Measurements from ENCODE around the gene NOC4L.

The NOC4L gene

DNA sequence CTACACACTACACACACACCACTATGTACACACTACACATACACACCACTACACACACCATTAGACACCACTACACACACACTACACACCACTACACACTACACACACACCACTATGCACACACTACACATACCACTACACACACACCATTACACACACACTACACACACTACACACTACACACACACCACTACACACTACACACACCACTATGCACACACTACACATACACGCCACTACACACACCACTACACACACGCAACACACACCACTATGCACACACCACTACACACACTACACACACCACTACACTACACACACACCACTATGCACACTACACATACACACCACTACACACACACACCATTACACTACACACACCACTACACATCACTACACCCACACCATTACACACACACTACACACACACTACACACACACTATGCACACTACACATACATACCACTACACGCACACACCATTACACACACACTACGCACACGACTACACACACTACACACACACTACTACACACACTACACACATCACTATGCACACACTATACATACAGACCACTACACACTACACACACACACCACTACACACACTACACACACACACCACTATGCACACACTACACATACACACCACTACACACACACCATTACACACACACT, 13.6 kb downstream of the NOC4L start:
- DNase-seq = no peak

DNA sequence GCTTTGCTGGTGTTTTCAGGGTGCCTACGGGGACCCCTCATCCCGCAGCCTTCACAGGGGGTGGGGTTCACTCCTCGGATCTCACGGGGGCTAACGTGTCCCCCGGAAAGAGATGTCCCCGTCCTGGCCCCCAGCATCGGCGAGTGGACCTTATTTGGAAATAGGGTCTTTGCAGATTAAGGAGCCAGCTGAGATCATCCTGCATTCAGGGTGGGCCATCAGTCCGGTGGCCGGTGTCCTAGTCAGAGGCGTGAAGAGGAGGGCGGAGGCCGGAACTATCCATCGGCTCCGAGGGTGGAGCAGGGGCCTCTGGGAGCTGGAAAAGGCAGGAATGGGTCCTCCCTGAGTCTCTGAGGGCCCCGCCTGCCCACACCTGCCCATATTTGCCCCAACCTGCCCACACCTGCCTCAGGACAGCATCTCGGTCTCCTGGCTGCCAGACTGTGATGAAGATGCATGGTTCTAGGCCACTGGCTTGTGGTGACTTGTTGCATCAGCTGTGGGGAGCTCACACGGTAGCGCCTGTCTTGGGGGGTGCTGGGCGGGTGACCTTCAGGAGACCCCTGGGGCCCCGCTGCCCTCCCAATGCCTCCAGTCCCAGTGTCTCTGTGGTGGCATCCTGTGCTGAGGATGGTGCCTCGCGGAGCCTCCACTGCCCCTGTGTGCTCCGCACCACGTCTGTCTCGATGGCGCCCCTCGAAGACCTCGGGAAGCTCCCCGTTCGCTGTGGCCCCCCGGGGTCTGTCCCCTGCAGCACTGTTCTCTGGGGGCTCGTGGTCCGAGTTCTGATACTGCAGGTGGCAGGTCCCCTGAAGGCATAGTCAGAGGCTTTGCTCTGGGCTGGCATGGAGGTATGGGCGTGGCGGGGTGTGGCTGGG, 14.7 kb downstream of the NOC4L start:
- DNase-seq = peak in 1 of 5 donors; percentile 5

- peak in 1 of 5 donors; percentile 4 for DNase-seq
Observed at GRCh38 chr12:132159555-132160003, 15.3 kb downstream of the NOC4L start.

DNA sequence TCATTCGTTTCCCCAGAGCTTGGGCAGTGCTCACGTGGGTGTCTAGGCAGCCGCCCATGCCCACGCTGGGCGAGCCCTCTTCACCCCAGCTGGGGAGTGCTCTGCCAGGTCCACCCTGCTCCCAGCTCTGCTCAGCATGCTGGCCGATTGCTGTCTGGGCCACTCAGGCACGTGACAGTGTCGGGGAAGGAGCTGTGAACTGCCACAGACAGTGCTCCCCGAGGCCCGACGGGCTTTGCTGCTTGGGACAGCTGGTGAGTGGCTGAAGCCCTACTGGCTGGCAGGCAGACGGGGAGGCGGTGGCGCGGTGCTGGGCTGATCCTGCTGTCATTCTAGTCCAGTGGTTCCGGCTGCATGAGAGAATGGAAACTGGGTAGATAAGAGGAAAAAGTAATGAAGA, 15.8 kb downstream of the NOC4L start:
- peak in 1 of 5 donors; percentile 6 for DNase-seq

GRCh38 chr12:132160601-132161035, 16.4 kb downstream of the NOC4L start:
- DNase-seq = no peak

DNA sequence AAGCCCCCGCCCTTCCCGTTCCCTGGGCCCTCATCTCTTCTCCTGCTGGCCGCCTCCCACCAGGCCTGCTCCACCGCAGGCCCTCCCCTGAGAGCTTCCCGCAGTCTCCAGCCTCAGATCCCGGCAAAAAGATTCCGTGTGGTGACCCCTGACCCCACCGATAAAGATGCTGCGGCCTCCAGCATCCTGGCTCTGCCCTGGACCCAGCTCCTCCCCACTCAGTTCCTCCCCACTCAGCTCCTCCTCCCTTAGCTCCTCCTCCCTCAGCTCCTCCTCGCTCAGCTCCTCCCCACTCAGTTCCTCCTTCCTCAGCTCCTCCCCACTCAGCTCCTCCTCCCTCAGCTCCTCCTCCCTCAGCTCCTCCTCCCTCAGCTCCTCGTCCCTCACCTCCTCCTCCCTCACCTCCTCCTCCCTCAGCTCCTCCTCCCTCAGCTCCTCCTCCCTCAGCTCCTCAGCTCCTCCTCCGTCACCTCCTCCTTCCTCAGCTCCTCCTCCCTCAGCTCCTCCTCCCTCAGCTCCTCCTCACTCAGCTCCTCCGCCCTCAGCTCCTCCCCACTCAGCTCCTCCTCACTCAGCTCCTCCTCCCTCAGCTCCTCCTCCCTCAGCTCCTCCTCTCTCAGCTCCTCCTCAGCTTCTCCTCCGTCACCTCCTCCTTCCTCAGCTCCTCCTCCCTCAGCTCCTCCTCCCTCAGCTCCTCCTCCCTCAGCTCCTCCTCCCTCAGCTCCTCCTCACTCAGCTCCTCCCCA, 17.0 kb downstream of the NOC4L start:
- DNase-seq = no peak

DNA sequence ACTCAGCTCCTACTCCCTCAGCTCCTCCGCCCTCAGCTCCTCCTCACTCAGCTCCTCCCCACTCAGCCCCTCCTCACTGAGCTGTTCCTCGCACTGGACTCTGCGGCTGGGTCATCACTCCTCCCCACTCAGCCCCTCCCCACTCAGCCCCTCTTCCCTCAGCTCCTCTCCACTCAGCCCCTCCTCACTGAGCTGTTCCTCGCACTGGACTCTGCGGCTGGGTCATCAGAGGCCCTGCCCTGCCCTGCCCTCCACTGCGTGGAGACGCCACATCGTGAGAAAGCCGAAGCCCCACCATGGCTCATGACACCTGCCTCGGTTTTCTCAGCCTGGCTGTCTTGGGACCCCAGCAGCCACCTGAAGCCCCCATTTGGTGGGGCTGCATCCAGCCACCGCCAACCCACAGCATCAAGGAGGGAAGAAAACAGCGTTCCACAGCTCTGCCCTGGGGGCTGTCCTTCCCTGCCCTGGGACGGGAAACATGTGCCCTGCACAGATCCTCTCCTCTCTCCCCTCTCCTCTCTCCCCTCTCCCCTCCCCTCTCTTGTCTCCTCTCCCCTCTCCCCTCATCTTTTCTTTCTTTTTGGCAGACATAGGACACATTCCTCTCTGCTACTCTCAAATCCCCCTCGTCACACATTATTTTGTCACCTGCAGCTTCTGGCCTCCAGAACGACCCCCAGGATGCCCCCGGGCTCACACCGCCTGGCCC, 17.7 kb downstream of the NOC4L start:
- no peak for DNase-seq

DNA sequence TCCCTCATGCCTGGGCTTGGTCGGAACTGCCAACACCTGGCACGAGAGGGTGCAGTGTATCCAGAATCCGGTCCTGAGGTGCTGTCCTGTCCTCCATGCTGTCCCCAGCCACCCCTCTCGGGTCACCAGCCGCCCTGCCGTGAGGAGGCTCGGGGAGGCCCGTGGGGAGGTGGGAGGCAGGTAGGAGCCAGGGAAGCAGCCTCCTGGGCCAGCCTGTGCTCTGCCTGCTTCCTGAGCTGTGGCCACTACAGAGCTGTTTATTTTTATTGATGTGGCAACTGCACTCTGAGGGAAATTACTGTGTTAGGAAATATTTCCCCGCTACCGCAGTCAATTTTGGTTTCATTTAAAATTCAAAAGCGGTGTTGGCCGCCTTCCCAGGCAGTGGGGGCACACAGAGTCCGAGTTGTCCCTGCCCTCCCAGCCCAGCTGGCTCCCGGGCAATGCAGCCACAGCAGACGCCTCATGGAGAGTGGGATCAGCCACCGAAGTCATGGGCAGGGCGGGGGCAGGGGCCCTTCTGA, 18.3 kb downstream of the NOC4L start:
- peak in 1 of 5 donors; percentile 8 for DNase-seq

- peak in 2 of 5 donors; percentile 1 to 5 for DNase-seq
Observed at GRCh38 chr12:132163041-132163910, 19.0 kb downstream of the NOC4L start.

GRCh38 chr12:132163911-132164288, 19.6 kb downstream of the NOC4L start:
- no peak for DNase-seq

GRCh38 chr12:132164426-132164825, 20.2 kb downstream of the NOC4L start:
- DNase-seq = no peak

GRCh38 chr12:132165584-132165983, 21.3 kb downstream of the NOC4L start:
- no peak for DNase-seq

DNA sequence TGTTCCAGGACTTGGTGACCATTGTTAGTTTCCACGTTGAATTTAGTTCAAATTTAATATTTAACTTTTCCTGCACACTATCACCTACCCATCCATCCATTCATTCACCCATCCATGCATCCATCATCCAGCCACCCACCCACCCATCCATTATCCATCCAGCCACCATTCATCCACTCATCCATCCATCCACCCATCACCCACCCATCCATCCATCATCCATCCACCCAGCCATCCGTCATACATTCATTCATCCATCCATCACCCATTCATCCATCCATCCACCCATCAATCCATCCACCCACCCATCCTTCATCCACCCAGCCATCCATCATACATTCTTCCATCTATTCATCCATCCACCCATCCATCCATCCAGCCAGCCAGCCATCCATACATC, 21.8 kb downstream of the NOC4L start:
- no peak for DNase-seq

DNA sequence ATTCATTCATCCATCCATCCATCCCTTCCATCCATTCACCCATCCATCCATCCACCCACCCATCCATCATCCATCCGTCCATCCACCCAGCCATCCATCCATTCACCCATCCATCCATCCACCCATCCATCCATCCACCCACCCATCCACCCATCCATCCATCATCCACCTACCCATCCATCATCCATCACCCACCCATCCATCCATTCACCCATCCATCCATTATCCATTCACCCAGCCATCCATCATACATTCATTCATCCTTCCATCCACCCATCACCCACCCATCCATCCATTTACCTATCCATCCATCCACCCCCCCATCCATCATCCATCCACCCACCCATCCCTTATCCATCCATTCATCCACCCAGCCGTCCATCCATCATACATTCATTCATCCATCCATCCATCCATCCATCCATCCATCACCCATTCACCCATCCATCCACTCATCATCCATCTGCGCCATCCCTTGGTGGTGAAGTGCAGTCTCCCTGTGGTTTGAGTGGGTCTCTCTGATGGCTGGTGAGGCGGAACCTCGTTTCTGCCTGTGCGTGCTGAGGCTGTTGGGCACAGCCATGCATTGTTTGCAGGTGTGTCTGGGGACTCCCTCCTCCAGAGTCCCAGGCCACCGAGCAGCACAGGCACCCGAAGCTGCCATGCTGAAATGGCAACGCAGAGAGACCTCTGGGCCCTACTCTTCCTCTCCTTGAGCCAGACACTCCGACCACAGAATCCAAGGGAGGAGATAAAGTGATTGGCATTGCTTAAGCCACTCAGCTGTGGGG, 22.7 kb downstream of the NOC4L start:
- no peak for DNase-seq

DNA sequence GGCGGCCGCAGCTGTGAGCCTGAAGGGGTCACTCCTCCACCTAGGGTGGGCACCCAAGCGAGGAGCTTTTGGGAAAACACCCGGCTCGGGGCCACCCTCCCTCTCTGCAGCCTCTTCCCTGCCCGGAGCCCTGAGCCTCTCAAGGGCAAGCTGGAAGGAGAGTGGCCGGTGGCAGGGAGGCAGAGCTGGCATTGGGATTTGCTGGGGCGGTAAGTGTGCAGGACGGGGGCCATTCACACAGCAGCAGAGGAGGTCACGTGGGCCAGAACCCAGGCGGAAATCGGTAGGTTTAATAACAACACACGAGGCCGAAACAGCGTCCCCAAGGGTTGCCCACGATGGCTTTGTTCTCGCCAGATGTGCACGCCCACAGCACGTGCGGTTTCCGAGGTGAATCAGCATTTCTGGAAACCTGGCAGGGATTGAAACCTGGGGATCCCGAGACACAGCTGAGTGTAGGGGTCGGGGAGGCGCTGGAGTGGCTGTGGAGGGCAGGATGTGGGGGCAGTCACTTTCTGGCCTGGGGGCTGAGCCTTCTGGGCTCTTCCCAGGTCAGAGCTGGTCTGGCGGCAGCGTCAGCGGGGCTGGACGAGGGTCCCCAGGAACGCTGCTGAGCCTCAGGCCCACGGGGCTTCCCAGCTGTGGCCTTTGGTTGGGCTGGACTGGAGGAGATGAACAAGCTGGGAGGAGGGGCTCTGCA, 23.5 kb downstream of the NOC4L start:
- DNase-seq = peak in 2 of 5 donors; percentile 1 to 5

DNA sequence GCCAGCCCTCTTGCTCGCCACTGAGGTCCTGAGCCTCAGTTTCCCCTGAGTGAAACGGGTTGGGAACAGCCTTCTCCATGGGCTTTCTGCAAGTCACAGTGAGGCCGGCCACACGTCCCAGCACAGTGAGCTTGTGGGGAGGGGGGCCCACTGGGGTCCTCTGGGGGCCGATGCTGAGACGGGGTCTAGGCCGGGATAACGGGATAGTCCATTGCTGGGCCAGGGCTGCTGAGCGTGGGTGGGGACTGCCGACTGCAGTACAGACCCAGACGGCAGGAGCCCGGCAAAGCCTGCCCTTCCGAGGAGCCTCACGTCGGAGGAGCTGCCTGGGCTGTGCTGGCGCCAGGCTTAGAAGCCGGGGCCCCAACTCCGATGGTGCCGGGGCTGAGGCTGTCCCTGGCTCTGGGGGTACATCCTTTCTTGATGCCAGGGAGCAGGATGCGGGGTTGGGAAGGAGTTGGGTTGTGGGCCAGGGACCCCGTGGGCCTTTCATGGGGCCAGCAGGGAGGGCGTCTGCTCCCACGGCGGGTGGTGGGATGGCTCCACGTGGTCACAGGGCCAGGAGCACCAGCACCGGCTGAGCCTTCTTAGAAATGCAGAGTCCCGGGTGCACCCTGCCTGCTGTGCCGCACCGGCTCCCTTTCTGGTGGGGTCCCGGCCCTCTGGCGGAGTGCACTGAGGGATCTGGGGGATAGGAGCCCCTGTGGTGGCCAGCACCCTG, 24.2 kb downstream of the NOC4L start:
- DNase-seq = peak in 2 of 5 donors; percentile 0 to 5

GRCh38 chr12:132169376-132169775, 25.1 kb downstream of the NOC4L start:
- DNase-seq = peak in 1 of 5 donors; percentile 4

DNA sequence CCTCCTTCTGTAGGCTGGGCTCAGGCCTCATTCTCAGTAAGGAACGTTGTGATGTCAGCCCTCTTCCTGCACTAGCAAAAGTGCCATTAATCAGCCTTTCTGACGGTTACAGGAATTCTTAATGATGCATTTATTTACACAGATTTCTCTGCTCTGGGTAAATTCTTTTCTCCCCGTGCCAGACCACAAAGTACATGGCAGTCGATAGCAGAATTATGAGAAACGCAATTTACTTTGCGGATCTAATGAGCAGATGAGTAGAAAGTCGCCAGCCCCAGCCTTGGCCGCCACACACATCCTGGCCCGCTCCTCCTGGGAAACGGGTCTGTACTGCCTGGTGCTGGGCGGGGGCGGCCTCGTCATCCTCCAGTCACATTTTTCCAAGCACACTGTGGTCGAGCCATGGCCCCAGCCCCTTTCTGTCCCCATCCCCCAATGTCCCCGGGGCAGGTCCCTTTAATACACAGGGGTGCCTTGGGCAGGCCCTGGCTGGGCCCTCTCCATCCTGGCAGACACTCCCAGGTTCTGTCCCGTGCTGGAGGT, 25.9 kb downstream of the NOC4L start:
- no peak for DNase-seq
